Right cardiac atrium (tissue), 5 donors: ENCODE results near the gene TNFRSF12A. TPM values are rescaled to one million over a fixed set of nuclear protein-coding genes. Genes with fewer than 3 reads are reported as not detected.
A peak's percentile ranks its signal among the peaks of the same experiment; 100 is the strongest.

ENCODE experiments used
- ATAC-seq, 2 donors: fragments of 200-7000 bp; cut with Tn5 transposase; one replicate each; pipeline versions ENCODE4 v1.8.0 to v1.9.1; 2020; ENCODE audit warnings: moderate library complexity in 2 of 2, mild to moderate bottlenecking in 1 of 2
- DNase-seq, 3 donors: peaks; one replicate each; pipeline ENCODE4 v3.0.0-alpha.2; 2020
- H3K27ac ChIP-seq: one replicate; pipeline ENCODE4 v1.5.1; 2013; ENCODE audit warnings: mild to moderate bottlenecking, low read length, control low read depth, moderate library complexity
- H3K27me3 ChIP-seq: one replicate; pipeline ENCODE4 v1.6.1; 2013; ENCODE audit not compliant: control insufficient read depth, insufficient read depth
- H3K4me1 ChIP-seq: one replicate; pipeline ENCODE4 v1.6.1; 2013; ENCODE audit warnings: low read length; ENCODE audit not compliant: control insufficient read depth, insufficient read depth
- H3K4me3 ChIP-seq: one replicate; pipeline ENCODE4 v1.5.1; 2013; ENCODE audit warnings: low read length, control low read depth
- H3K9me3 ChIP-seq: one replicate; pipeline ENCODE4 v1.6.1; 2013; ENCODE audit warnings: low read length; ENCODE audit not compliant: control insufficient read depth
- WGBS: extraction: QIAGEN DNeasy Blood & Tissue Kit; methylation state at CpG from one replicate; pipeline ENCODE4 v1.1.7; 2013; 5-methylcytosine and 5-hydroxymethylcytosine counted together
- intact Hi-C, 4 donors: fragments of 100-400 bp; cut with DNase I; formaldehyde crosslinking; loops; one replicate each; pipeline versions ENCODE4 v1.11.0 to v1.14.0; 2022 to 2023
- polyA plus RNA-seq: library from polyadenylated mRNA; stranded (reverse); fragments of 200-250 nt; gene quantifications from one replicate; pipeline ENCODE4 v1.2.3, GENCODE V29; 2013
- total RNA-seq, 4 donors: library from RNA; stranded (reverse); fragmentation: NEBNext Ultra II Directional; extraction: Animal tissue kit (Norgen Biotek cat#: 25700); gene quantifications; one replicate each; pipeline ENCODE4 v1.2.1, GENCODE V29; 2021
- donor health status: healthy with polysubstance abuse.
- donor health status: DM: no; HTN: yes; CAD: no.
- donor health status: DM: no; HTN: no; CAD: no.
- donor health status: DM: no; HTN: yes; CAD: no; lungs with severe emphysema.
- donor health status: DM: yes; HTN: yes; CAD: no.

Gene TNFRSF12A
- total and polyA plus RNA-seq, 5 donors: 13.8 to 94.7 (median 40.2) TPM

DNA sequence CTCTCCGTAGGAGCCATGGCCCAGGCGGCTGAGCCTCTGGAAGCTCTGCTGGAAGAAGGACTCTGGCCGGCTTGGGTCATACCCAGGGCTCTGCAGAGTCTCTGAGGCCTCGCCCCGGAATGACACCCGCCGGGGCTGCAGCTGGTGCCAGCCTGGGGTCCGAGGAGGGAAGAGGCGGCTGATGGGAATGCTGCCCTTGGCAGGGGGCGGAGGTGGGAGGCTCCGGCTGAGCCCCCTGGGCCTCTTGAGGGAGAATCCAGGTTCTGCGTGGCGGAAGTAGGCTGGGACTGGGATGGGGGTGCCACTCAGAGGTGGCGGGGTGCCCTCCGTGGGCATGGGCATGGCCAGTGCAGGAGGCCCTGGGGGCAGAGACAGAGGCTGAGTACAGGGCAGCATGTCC, 43.5 kb upstream of the TNFRSF12A start:
- intact Hi-C loops: no loop called here
- Histone ChIP-seq H3K9me3 (no peaks in the 10 kb centered on the region), H3K4me3 (no peak overlapping the region), H3K27ac (no peak overlapping the region), H3K4me1 (no peaks in the 10 kb centered on the region), H3K27me3 (no peaks in the 10 kb centered on the region)
- 91% methylated on average over 15 of the region's 15 CpGs for WGBS
- ATAC-seq: no peak
- peak in 1 of 3 donors; percentile 57 for DNase-seq

GRCh38 chr16:2977440-2977839, 42.7 kb upstream of the TNFRSF12A start:
- Histone ChIP-seq H3K4me1 (no peaks in the 10 kb centered on the region), H3K4me3 (no peak overlapping the region), H3K27me3 (no peaks in the 10 kb centered on the region), H3K9me3 (no peaks in the 10 kb centered on the region), H3K27ac (no peak overlapping the region)
- ATAC-seq: no peak
- WGBS: 86% methylated on average over 6 of the region's 6 CpGs
- no peak for DNase-seq
- intact Hi-C loops: no loop called here

DNA sequence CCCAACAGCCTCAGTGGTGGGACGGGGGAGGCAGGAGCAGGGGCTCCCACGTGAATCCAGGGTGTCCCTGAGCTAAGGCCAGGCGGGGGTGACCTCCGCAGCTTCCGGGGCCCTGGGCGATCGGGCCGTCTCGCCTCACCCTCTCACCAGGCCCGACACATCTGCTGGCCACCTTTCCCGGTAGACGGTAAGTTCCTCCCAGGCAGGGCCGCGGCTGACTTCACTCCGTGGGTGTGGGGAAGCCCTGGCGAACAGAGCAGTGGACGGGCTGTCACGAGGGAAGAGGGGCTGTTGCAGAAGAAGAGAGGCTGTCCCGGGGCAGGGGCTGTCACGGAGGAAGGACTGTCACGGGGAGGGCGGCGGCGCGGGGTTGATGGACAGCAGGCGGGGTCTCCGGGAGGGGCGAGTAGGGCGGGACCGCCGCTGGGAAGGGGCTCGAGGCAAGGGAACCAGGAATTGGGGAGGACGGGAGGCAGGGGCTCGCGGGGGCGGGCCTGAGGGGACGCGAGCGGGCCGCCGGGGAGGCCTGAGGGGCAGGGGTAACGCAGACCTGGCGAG, 40.4 kb upstream of the TNFRSF12A start:
- H3K4me3 ChIP-seq: peak overlapping the region; percentile 73
- intact Hi-C loops: no loop called here
- H3K4me1 ChIP-seq: no peaks in the 10 kb centered on the region
- H3K9me3 ChIP-seq: no peaks in the 10 kb centered on the region
- DNase-seq: peak in 1 of 3 donors; percentile 75
- 7% methylated on average over 43 of the region's 43 CpGs for WGBS
- ATAC-seq: no peak
- H3K27me3 ChIP-seq: no peaks in the 10 kb centered on the region
- no peak overlapping the region for H3K27ac ChIP-seq

DNA sequence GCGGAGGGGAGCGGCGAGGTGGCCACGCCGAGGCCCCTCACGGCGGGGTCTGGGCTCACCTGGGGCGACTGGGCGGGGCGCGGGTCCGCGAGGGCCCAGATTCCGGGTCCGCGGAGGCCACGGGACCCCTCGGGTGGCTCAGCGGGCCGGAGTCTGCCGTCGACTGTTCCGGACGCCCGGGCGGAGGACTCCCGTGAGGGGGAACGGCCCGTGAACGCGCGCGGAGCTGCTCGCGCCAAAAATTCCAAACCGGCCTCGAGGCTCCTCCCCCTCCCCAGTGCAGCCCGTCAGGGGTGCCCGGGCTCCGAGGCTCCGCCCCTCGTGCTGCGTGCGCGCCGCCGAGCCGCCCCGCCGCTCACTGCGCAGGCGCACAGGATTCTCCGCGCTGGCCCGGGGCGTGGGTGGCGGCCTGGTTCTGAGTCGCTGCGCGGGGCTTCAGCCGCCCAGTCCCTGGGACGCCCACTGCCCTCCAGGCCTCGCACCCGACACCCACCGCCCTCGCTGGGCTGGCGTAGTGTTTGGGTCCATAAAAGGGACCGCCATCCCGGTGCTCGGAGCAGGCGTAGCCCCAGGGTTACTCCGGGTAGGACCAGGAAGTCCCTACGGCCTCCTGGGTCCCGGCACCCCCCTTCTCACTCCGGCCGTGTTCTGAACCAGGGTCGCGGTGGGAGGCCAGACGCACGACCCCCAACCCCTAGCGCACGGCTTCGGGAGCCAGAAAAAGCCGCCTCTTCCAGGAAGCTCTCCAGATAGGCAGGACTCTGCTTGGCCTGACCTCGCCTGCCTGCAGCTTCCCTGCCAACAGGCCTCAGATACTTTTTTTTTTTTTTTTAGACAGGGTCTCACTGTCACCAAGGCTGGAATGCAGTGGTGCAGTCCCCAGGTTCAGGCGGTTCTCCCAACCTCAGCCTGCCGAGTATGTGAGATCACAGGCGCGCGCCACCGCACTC, 39.7 kb upstream of the TNFRSF12A start, which contains the start of gene PKMYT1:
TSS of gene PKMYT1 (minus strand) at position 220 of the 950 bp plus-strand sequence. CDS start 789 bp downstream, outside the sequence.
- peak; percentile 94 to 95 for ATAC-seq
- intact Hi-C loops: no loop called here
- Histone ChIP-seq H3K27ac (peak within 1 kb of the TSS; percentile 87), H3K4me1 (no peaks in the 10 kb centered on the region), H3K27me3 (no peaks in the 10 kb centered on the region), H3K9me3 (no peaks in the 10 kb centered on the region), H3K4me3 (peak within 1 kb of the TSS; percentile 73)
- 5% methylated on average over 91 of the region's 91 CpGs for WGBS
- DNase-seq: peak; percentile 93 to 97 (median 97)

DNA sequence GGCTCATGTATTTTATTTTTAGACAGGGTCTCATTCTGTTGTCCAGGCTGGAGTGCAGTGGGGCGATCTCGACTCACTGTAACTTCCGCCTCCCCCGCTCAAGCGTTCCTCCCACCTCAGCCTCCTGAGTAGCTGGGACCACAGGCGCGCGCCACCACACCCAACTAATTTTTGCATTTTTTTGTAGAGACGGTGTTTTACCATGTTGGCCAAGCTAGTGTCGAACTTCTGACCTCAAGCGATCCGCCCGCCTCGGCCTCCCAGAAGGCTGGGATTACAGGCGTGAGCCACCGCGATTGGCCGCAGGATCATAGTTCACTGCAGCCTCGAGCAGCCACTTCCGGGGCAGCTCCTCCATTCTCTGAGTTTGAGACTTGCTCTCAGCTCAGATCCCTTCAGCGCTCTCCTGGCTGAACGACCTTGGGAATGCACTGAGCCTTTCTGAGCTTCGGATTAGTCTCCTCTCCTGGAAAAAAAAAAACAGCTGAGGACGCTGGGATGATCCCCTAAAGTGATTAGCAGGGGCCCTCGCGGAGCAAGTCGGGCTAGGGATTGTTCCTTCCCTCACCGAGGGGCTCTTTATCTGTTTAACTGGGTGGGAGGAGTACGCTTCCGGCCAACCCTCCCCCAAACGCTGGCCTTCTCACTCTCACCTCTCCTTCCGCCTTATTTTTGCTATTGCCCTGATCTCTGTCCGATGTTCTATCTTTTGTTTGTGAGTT, 38.8 kb upstream of the TNFRSF12A start:
- ATAC-seq (no peak), DNase-seq (peak in 2 of 3 donors; percentile 46 to 56)
- Histone ChIP-seq H3K4me1 (no peaks in the 10 kb centered on the region), H3K9me3 (no peaks in the 10 kb centered on the region), H3K4me3 (no peak overlapping the region), H3K27me3 (no peaks in the 10 kb centered on the region), H3K27ac (no peak overlapping the region)
- intact Hi-C loops: no loop called here
- WGBS: 44% methylated on average over 33 of the region's 33 CpGs

DNA sequence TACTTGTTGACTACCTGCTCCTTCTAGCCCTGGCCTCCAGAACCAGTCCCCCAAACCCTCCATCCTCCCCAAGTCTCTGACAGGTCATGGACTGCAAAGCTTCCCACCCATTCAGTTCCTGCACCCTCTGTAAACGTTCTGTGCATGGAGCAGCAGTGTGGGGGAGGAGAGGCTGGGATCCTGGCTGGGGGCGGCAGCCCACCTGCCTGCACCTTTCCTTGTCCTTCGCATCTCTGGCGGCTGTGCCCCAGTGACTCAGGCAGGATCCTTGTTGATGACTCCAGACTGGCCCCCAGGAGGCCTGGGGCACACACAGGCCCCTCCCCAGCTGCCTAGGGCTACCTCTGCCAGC, 38.3 kb upstream of the TNFRSF12A start:
- WGBS: 69% methylated on average over 4 of the region's 4 CpGs
- Histone ChIP-seq H3K9me3 (no peaks in the 10 kb centered on the region), H3K27me3 (no peaks in the 10 kb centered on the region), H3K27ac (no peak overlapping the region), H3K4me3 (no peak overlapping the region), H3K4me1 (no peaks in the 10 kb centered on the region)
- intact Hi-C loops: no loop called here
- no peak for ATAC-seq
- DNase-seq: peak in 1 of 3 donors; percentile 46

DNA sequence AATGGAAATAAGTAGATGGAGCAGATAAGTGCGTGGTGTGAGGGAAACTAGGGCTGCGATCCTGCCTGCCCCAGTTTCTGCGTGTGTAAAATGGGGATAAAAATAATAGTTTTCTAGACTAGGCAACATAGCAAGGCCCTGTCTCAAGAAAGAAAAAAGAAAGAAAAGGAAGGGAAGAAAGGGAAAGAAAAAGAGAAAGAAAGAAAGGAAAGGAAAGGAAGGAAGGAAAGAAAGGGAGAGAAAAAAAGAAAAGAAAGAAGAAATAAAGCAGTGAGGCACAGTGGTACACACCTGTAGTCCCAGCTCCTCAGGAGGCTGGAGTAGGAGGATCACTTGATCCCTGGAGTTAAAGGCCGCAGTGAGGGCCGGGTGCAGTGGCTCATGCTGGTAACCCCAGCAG, 37.8 kb upstream of the TNFRSF12A start:
- no peak for DNase-seq
- Histone ChIP-seq H3K4me1 (no peaks in the 10 kb centered on the region), H3K27me3 (no peaks in the 10 kb centered on the region), H3K4me3 (no peak overlapping the region), H3K27ac (no peak overlapping the region), H3K9me3 (no peaks in the 10 kb centered on the region)
- intact Hi-C loops: no loop called here
- ATAC-seq: no peak
- WGBS: 84% methylated on average over 5 of the region's 5 CpGs

DNA sequence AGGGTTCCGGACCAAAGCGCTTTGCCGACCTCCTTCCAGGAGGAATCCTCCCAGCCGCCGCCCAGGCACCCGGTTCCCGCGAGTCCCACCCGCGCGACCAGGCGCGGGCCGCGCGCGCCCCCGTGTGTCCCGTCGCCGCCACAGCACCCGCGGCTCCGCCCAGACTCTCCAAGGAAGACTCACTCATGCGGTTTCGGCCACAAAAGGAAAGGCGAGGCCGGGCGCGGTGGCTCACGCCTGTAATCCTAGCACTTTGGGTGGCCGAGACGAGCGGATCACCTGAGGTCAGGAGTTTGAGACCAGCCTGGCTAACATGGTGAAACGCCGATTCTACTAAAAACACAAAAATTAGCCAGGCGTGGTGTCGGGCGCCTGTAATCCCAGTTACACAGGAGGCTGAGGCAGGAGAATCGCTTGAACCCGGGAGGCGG, 36.4 kb upstream of the TNFRSF12A start:
- Histone ChIP-seq H3K4me1 (no peaks in the 10 kb centered on the region), H3K27me3 (no peaks in the 10 kb centered on the region), H3K27ac (no peak overlapping the region), H3K4me3 (no peak overlapping the region), H3K9me3 (no peaks in the 10 kb centered on the region)
- ATAC-seq (peak; percentile 47 to 57), DNase-seq (peak; percentile 78 to 93 (median 92))
- intact Hi-C loops: no loop called here
- 10% methylated on average over 42 of the region's 42 CpGs for WGBS

- no peaks in the 10 kb centered on the region for H3K9me3 ChIP-seq
- ATAC-seq (peak; percentile 23 to 46), DNase-seq (peak in 2 of 3 donors; percentile 73 to 86)
- 40% methylated on average over 9 of the region's 9 CpGs for WGBS
- peak overlapping the region; percentile 61 for H3K27ac ChIP-seq
- H3K4me3 ChIP-seq: no peak overlapping the region
- no peaks in the 10 kb centered on the region for H3K4me1 ChIP-seq
- intact Hi-C loops: no loop called here
- no peaks in the 10 kb centered on the region for H3K27me3 ChIP-seq
These were observed 34.7 kb upstream of the TNFRSF12A start for GRCh38 chr16:2985462-2985861.

- Histone ChIP-seq H3K4me3 (no peak overlapping the region), H3K4me1 (no peaks in the 10 kb centered on the region), H3K27me3 (no peaks in the 10 kb centered on the region), H3K27ac (peak overlapping the region; percentile 61), H3K9me3 (no peaks in the 10 kb centered on the region)
- DNase-seq: peak in 2 of 3 donors; percentile 82 to 83
- intact Hi-C loops: no loop called here
- peak; percentile 56 to 67 for ATAC-seq
- WGBS: 61% methylated on average over 15 of the region's 15 CpGs
These were observed 34.2 kb upstream of the TNFRSF12A start for GRCh38 chr16:2985893-2986355.
